ENCODE measurements around the gene MCAT.

Gene MCAT

DNA sequence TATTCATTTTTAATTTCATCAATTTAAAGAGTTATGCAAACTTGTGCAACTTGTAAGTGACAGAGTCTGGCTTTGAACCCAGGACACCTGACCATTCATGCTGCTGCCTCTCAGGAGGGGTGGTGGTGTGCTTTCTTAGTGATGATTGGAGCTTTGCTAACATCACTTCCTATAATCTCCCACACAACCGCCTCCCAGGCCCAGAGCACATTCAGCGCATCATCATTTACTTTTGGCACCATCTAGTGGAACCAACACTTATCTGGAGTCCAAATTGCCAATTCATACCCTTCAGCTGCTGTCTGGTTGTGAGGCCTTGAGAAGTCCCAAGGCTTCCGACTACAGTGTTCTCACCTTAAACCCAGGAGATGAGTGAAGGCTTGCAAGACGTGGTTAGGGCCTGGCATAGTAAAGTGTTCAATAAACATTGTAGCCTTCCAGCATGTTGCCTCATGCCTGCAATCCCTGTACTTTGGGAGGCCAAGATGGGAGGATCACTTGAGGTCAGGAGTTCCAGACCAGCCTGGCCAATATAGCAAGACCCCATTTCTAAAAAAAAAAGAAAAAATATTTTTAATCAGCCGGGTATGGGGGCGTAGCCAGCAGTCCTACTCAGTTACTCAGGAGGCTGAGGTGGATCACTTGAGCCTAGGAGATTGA lies 52.9 kb downstream of the MCAT start:
- peak; percentile 71 for DNase-seq (ENCODE audit: low spot score)

DNA sequence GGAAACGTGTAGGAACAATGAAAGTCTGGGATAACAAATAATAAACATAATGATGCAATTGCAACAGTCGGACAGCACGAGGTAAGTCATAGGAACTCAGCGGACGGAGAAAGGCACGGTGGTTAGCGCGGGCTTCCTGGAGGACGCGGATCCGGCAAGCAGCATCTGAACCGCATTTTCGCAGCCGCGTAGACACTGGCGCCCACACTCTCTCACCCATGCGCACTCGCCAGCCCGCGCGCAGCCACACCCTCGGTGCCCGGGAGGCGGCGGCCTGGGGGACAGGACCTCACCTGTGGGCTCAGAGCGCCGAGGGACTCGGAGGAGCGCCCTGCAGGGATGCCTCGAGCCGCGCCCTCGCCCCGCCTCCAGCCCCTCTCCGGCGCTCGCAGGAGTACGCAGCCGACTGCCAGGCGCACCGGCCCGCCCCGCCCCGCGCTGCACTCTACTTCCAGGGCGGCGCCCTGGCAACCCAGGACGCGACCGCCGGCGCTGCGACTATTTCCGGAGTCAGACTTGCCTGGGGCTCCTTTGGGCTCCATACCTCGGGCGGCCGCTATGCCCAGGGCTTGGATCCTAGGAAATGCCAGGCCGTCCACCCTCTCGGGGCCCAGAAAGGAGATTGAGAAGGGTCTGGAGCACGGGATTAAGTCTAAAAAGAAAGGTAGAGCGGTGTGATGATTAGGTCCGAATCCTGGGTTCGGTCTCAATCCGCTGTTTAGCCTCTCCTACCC lies 54.0 kb downstream of the MCAT start, which contains the start of gene TTLL1:
Gene TTLL1, minus strand, starts transcription at position 408 of the 734 bp plus-strand sequence. CDS start 13,805 bp downstream, outside the sequence.
- peak; percentile 93 for DNase-seq (ENCODE audit: low spot score)

DNA sequence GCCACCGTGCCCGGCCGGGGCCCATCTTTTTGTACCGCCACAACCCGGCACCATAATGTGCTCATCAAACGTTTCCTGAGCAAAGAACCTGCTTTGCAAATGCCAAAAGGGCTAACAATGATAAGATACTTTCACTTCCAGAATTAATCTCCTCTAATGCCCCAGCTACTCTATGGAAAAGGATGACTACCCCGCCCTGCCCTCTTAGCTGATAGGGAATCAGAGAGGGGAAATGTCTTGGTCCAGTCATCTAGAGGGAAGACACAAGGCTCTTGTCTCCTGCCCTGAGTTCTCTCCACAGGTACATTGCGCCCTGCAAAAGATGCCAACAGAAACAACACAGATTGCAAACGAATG lies 54.6 kb downstream of the MCAT start:
- DNase-seq (ENCODE audit: low spot score), result peak; percentile 5

DNA sequence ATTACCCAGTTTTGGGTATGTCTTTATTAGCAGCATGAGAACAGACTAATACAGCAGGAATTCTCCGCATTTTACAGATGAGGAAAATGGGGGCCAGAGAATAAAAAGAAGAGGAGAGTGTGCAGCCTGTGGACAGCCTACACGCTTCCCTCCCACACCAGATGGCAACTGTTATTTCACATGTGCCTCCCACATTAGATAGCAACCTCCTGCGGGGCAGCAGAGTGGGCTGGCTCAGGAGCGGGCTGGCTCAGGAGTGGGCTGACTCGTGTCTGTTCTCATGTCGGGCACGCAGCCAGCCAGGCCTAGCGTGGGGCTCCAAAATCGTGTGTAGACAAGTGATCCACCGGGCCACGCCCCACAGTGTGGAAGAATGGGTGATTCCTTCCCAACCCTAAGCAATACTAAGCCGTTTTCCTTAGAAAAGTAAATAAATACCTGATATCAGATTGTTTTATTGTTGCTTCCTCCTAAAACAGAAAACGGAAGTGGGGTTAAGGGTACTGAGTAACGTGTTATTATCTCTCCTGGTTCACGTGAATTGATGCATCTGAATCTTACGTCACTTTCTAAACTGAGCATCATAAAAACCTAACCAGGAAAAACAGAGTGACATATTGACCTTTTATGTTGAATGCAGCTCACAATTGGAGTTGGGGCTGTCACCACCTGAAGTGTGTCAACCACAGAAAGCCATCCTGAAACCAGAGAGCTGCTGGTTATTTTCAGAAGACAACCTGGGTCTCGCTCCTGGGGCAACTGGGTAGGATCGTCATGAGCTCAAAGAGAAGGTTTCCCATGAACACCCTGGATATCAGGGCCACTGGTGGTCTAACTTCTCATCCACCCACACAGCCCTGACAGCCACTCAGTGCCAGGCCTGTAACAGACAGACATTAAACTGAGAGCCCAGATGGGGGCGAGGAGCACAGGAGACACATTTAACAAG lies 57.3 kb downstream of the MCAT start:
- peak; percentile 20 for DNase-seq (ENCODE audit: low spot score)

Measured in activated CD4-positive, alpha-beta T cell treated with anti-CD3 and anti-CD28 coated beads, Interleukin-2, Interleukin-4, amounts not matched to agents 100 ng/mL and 50 ng/mL, durations not matched to agents 16 hours and 8 hours (primary cell).